NB4 (cell line): ENCODE data around the gene SIDT1.

Experiments
- CTCF ChIP-seq: IDR thresholded peaks from one replicate; pipeline ENCODE4 v1.5.1; 2012; ENCODE audit warnings: low read depth, low read length
- POLR2A ChIP-seq: IDR thresholded peaks from 2 replicates; pipeline ENCODE4 v1.6.1; 2011; ENCODE audit warnings: mild to moderate bottlenecking; ENCODE audit not compliant: insufficient read length; ENCODE audit errors: extremely low read depth

GRCh38 chr3:113551820-113552219 lies 19.5 kb downstream of the SIDT1 start:
- TF ChIP-seq CTCF (no peak), POLR2A (no peak)
